Upper lobe of right lung (tissue), 1 donor: ENCODE results near the gene SPATA18. TPM values are rescaled to one million over a fixed set of nuclear protein-coding genes. Genes with fewer than 3 reads are reported as not detected.

ENCODE experiments used
- ATAC-seq: fragments of 200-7000 bp; cut with Tn5 transposase; one replicate; pipeline ENCODE4 v1.9.1; 2020; ENCODE audit warnings: mild to moderate bottlenecking, moderate library complexity
- DNase-seq: peaks from one replicate; pipeline ENCODE4 v3.0.0-alpha.2; 2020
- H3K27ac ChIP-seq: fragments of 200-600 bp; one replicate; pipeline ENCODE4 v1.8.0; 2022
- H3K27me3 ChIP-seq: fragments of 200-600 bp; one replicate; pipeline ENCODE4 v1.8.0; 2022; ENCODE audit warnings: mild to moderate bottlenecking
- H3K36me3 ChIP-seq: fragments of 200-600 bp; one replicate; pipeline ENCODE4 v1.8.0; 2022
- H3K4me1 ChIP-seq: fragments of 200-600 bp; one replicate; pipeline ENCODE4 v1.8.0; 2022
- H3K4me3 ChIP-seq: fragments of 200-600 bp; one replicate; pipeline ENCODE4 v1.8.0; 2022; ENCODE audit warnings: mild to moderate bottlenecking
- H3K9me3 ChIP-seq: fragments of 200-600 bp; one replicate; pipeline ENCODE4 v1.8.0; 2022
- intact Hi-C: fragments of 100-400 bp; cut with DNase I; formaldehyde crosslinking; loops from one replicate; pipeline ENCODE4 v1.11.0; 2022
- long read RNA-seq: library from polyadenylated mRNA; unstranded; transcript quantifications from one replicate; pipeline ENCODE4 v2.0.0, GENCODE V29; 2021
- total RNA-seq: library from RNA; stranded (reverse); fragmentation: NEBNext Ultra II Directional; extraction: Animal tissue kit (Norgen Biotek cat#: 25700); gene quantifications from one replicate; pipeline ENCODE4 v1.2.1, GENCODE V29; 2021
- TF ChIP-seq, protein P1 (sequence below): fragments of 200-600 bp; IDR thresholded peaks from one replicate; pipeline ENCODE4 v1.8.0; 2022; ENCODE audit warnings: antibody characterized with exemption
- donor health status: DM: no; HTN: yes; CAD: no; lungs with severe emphysema.

SPATA18 gene, protein sequence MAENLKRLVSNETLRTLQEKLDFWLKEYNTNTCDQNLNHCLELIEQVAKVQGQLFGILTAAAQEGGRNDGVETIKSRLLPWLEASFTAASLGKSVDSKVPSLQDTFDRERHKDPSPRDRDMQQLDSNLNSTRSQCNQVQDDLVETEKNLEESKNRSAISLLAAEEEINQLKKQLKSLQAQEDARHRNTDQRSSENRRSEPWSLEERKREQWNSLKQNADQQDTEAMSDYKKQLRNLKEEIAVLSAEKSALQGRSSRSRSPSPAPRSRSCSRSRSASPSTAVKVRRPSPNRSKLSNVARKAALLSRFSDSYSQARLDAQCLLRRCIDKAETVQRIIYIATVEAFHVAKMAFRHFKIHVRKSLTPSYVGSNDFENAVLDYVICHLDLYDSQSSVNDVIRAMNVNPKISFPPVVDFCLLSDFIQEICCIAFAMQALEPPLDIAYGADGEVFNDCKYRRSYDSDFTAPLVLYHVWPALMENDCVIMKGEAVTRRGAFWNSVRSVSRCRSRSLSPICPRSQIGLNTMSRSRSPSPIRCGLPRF
- total RNA-seq = 17.3 TPM
- long read RNA-seq, full-length matches to known transcripts = 5 of 25 reads
- long read RNA-seq, partial matches to known transcripts = 10 of 25 reads
- long read RNA-seq, other reads (novel, unspliced or antisense) = 10 of 25 reads

DNA sequence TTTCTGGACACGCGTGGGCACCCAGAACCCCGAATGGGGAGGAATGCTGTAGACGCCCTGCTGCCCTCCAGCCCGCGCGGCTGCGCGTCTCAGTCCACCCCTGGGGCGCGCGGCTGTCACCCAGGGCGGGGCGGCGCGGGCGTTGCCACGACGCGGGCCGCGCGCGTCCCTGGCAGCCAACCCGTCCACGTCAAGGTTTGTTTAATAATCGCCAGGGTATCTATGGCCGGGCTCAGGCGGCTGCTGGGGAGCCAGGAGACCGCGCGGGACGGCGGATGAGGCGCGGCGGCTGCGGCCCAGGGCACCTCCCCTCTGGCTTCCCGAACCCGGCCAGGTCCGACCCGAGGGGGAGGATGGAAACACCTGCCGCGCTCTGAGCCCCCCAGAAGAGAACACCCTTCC is at the start of gene SPATA18:
Gene SPATA18, plus strand, starts transcription at position 92 of the 402 bp plus-strand sequence. CDS start 401 bp downstream, outside the sequence.
- peak; percentile 76 for DNase-seq
- peak; percentile 89 for ATAC-seq
- intact Hi-C loops = no loop called here
- Histone ChIP-seq H3K27me3 (peaks cover 9% of the 10 kb centered on the region), H3K27ac (peak within 1 kb of the TSS; percentile 77), H3K4me1 (no peaks in the 10 kb centered on the region), H3K36me3 (no peaks in the 10 kb centered on the region), H3K9me3 (no peaks in the 10 kb centered on the region), H3K4me3 (peak within 1 kb of the TSS; percentile 67)
- TF ChIP-seq, protein P1, sequence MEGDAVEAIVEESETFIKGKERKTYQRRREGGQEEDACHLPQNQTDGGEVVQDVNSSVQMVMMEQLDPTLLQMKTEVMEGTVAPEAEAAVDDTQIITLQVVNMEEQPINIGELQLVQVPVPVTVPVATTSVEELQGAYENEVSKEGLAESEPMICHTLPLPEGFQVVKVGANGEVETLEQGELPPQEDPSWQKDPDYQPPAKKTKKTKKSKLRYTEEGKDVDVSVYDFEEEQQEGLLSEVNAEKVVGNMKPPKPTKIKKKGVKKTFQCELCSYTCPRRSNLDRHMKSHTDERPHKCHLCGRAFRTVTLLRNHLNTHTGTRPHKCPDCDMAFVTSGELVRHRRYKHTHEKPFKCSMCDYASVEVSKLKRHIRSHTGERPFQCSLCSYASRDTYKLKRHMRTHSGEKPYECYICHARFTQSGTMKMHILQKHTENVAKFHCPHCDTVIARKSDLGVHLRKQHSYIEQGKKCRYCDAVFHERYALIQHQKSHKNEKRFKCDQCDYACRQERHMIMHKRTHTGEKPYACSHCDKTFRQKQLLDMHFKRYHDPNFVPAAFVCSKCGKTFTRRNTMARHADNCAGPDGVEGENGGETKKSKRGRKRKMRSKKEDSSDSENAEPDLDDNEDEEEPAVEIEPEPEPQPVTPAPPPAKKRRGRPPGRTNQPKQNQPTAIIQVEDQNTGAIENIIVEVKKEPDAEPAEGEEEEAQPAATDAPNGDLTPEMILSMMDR = no peak

DNA sequence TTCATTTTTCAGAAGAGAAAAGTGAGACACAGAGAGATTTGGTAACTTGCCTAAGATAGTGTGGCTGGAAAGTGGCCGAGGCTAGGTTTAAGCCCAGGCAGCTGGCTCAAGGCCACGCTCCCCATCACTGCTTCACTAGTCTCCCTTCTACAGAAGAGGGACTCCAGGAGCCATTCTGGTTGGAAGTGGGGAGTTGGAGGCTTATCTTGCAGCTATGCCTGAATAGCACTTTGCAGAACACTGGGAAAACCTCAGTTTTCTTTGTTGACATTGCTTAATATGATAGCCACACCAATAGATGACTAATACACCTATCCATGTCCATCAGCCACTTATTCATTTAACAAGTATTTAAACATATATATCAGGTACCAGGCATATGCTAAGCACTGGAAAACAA is 49.5 kb upstream of the SPATA18 start:
- intact Hi-C loops = no loop called here

DNA sequence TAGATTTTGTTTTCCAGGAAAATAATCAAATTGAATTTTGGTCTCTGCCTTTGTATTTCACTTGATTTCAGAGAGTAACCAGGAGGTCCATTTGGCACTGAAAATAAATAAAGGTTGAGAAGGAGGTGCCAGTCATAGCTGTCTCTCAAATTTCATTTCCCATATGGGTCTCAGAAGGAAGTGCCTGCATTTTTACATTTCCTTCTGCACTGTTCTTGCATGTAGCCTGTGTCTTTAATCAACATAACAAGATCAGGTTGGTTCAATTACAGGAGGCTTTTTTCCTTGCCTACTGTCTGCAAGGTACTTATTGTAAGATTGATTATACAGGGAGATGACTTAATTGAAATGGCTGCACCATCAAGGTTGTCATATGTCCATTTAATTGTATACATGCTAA is 46.7 kb upstream of the SPATA18 start:
- Histone ChIP-seq H3K4me3 (no peak overlapping the region), H3K27ac (no peak overlapping the region), H3K9me3 (no peaks in the 10 kb centered on the region), H3K4me1 (no peaks in the 10 kb centered on the region), H3K36me3 (no peaks in the 10 kb centered on the region), H3K27me3 (no peaks in the 10 kb centered on the region)
- TF ChIP-seq, protein P1 = no peak
- intact Hi-C loops = no loop called here
- DNase-seq (no peak), ATAC-seq (no peak)

More for the DNA sequence above, 49.5 kb upstream of the SPATA18 start:
- no peaks in the 10 kb centered on the region for H3K9me3 ChIP-seq
- TF ChIP-seq, protein P1 = no peak
- H3K36me3 ChIP-seq = no peaks in the 10 kb centered on the region
- H3K27ac ChIP-seq = no peak overlapping the region
- no peaks in the 10 kb centered on the region for H3K27me3 ChIP-seq
- no peak overlapping the region for H3K4me3 ChIP-seq
- ATAC-seq = no peak
- no peak for DNase-seq
- H3K4me1 ChIP-seq = no peaks in the 10 kb centered on the region

GRCh38 chr4:52005604-52006273 is 45.4 kb upstream of the SPATA18 start:
- H3K27ac ChIP-seq = no peak overlapping the region
- H3K4me3 ChIP-seq = no peak overlapping the region
- ATAC-seq = no peak
- DNase-seq = no peak
- intact Hi-C loops = no loop called here
- TF ChIP-seq, protein P1 = no peak
- H3K36me3 ChIP-seq = no peaks in the 10 kb centered on the region
- H3K9me3 ChIP-seq = no peaks in the 10 kb centered on the region
- no peaks in the 10 kb centered on the region for H3K27me3 ChIP-seq
- H3K4me1 ChIP-seq = no peaks in the 10 kb centered on the region

- no peak for ATAC-seq
- no peaks in the 10 kb centered on the region for H3K9me3 ChIP-seq
- TF ChIP-seq, protein P1 = no peak
- no peak overlapping the region for H3K4me3 ChIP-seq
- H3K27ac ChIP-seq = no peak overlapping the region
- H3K36me3 ChIP-seq = no peaks in the 10 kb centered on the region
- intact Hi-C loops = no loop called here
- no peaks in the 10 kb centered on the region for H3K4me1 ChIP-seq
- H3K27me3 ChIP-seq = no peaks in the 10 kb centered on the region
- no peak for DNase-seq
Observed at GRCh38 chr4:52006887-52007286, 44.2 kb upstream of the SPATA18 start.
